ENCODE measurements around the gene FTCD. TPM values are rescaled to one million over a fixed set of nuclear protein-coding genes. Genes with fewer than 3 reads are reported as not detected.
A peak's percentile ranks its signal among the peaks of the same experiment; 100 is the strongest.

The FTCD gene
- total RNA-seq, 1 donor = 0.43 TPM

GRCh38 chr21:46119637-46120271, 35.6 kb downstream of the FTCD start:
- TF ChIP-seq, protein P1, sequence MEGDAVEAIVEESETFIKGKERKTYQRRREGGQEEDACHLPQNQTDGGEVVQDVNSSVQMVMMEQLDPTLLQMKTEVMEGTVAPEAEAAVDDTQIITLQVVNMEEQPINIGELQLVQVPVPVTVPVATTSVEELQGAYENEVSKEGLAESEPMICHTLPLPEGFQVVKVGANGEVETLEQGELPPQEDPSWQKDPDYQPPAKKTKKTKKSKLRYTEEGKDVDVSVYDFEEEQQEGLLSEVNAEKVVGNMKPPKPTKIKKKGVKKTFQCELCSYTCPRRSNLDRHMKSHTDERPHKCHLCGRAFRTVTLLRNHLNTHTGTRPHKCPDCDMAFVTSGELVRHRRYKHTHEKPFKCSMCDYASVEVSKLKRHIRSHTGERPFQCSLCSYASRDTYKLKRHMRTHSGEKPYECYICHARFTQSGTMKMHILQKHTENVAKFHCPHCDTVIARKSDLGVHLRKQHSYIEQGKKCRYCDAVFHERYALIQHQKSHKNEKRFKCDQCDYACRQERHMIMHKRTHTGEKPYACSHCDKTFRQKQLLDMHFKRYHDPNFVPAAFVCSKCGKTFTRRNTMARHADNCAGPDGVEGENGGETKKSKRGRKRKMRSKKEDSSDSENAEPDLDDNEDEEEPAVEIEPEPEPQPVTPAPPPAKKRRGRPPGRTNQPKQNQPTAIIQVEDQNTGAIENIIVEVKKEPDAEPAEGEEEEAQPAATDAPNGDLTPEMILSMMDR (IDR thresholded peaks at IDR 0.05; ENCODE audit: insufficient read depth, low read depth, low read length) = no peak
- no peak overlapping the region for H3K4me3 ChIP-seq (ENCODE audit: low read depth, low read length)
- DNase-seq (ENCODE audit: low read depth) = no peak

- TF ChIP-seq, protein P1 (IDR thresholded peaks at IDR 0.05; ENCODE audit: insufficient read depth, low read depth, low read length) = no peak
- H3K4me3 ChIP-seq (ENCODE audit: low read depth, low read length) = no peak overlapping the region
- no peak for DNase-seq (ENCODE audit: low read depth)
Observed at GRCh38 chr21:46119144-46119636, 36.2 kb downstream of the FTCD start.

DNA sequence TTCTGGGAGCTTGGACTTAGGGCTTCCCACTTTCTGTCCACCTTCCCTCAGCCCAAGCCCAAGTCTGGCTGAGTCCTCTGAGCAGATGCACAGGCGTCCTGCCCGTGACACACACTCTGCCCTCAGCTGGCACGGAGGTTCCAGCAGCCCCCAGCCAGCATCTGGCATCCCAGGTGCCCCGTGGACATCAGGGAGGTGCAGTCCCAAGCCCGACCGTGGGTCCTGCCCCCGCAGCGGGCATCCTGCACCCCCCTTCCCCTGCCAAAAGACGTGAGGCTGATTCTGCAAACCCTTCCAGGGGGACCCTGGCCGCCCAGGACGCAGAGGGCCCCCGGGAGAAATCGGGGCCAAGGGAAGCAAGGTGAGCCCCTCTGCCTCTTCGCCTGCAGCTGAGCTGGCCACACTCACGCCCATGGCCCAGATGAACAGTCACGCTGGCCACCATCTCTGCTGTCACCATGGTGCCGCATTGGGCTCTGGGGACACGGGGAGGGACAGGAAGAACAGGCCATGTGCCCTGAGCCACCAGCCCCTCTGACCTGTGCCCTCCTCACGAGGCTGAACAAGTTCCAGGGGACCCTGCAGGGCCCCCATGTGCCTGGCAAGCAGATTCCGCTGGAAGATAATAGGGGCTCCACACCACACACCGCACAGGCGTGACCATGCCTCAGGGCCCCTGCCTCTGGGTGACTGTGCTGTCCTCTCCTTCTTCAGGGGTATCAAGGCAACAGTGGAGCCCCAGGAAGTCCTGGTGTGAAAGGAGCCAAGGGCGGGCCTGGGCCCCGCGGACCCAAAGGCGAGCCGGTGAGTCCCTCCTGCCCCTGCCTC, 36.8 kb downstream of the FTCD start:
- H3K4me3 ChIP-seq (ENCODE audit: low read depth, low read length) = no peak overlapping the region
- TF ChIP-seq, protein P1 (IDR thresholded peaks at IDR 0.05; ENCODE audit: insufficient read depth, low read depth, low read length) = no peak
- DNase-seq (ENCODE audit: low read depth) = no peak

DNA sequence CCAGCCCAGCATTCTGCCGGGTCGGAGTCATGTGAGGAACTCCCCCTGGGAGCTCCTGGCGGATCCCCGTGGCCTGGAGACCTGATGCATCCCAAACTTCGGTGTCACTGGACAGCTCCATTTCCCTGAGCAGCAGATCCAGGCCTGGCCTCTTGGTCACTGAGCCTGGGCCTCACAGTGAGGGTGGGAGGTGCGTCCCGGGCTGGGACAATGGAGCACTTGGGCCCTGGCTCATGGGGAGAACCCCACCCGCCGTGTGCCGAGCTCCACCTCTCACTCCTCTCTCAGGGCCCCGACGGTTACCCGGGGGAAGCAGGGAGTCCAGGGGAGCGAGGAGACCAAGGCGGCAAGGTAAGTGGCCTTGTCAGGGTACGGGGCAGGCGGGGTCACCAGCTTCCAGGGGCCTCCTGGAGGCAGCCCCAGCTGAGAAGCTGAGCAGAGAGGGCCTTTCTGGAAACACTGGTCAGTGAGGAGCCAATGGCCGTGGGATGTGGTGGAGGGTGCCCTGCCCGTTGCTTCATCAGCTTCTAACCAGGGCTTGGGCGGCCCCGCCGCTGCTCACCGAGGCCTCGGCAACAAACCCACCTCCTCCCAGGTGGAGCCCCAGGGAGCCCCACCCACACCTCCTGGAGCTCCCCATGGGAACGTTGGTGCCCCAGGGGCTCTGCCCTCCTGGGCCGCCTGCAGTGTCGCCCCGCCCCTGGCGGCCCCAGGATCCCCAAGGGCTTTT, 37.6 kb downstream of the FTCD start:
- no peak for DNase-seq (ENCODE audit: low read depth)
- TF ChIP-seq, protein P1 (IDR thresholded peaks at IDR 0.05; ENCODE audit: insufficient read depth, low read depth, low read length) = no peak
- H3K4me3 ChIP-seq (ENCODE audit: low read depth, low read length) = no peak overlapping the region

DNA sequence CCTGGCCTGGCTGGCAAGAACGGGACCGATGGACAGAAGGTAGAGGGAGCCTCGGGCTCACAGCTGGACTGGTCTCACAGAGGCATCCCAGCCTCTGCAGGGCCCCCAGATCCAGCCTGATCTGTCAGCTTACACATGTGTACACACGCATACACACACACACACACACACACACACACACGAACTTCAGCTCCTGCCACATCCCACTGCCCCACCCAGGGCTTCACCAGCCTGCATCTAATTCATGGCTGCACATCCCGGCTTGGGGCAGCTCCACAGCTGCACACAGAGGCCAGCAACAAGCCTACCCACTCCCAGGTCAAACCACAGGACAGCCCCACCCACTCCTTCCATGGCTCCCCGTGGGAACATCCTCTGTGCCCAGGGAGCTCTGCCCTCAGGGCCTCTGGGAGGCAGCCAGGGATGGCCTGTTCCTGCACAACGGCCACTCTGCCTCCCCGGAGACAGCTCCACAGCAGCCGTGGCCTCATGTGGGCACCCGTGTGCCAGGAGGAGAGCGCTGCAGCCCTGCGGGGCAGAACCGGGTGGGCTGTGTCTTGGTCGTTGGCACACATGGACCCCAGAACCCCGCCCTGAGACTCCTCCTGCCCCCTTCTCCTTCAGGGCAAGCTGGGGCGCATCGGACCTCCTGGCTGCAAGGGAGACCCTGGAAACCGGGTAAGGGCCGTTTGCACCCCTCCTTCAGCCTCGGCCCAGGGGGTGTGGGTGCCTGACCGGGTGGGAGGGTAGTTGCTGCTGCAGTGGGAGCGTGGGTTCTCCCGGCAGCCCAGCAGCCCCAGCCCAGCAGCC, 38.4 kb downstream of the FTCD start:
- no peak overlapping the region for H3K4me3 ChIP-seq (ENCODE audit: low read depth, low read length)
- TF ChIP-seq, protein P1 (IDR thresholded peaks at IDR 0.05; ENCODE audit: insufficient read depth, low read depth, low read length) = no peak
- peak; percentile 74 for DNase-seq (ENCODE audit: low read depth)

- no peak overlapping the region for H3K4me3 ChIP-seq (ENCODE audit: low read depth, low read length)
- TF ChIP-seq, protein P1 (IDR thresholded peaks at IDR 0.05; ENCODE audit: insufficient read depth, low read depth, low read length) = no peak
- no peak for DNase-seq (ENCODE audit: low read depth)
Observed at GRCh38 chr21:46116189-46116775, 39.1 kb downstream of the FTCD start.
